MM.1S (cell line): ENCODE results near the gene SFSWAP.

Experiments
- EZH2 ChIP-seq: fragments of 300-600 bp; sonication (generic); optimal IDR thresholded peaks from 2 replicates; pipeline ENCODE3; 2017; ENCODE audit warnings: low read depth, mild to moderate bottlenecking, antibody characterized with exemption, low read length, mixed read lengths
- EZH2phosphoT487 ChIP-seq: fragments of 300-600 bp; sonication (generic); IDR thresholded peaks from 2 replicates; pipeline ENCODE4 v1.6.1; 2018; ENCODE audit warnings: antibody characterized with exemption, low read length
- TF ChIP-seq, protein P1 (sequence below): fragments of 300-600 bp; sonication (generic); IDR thresholded peaks from 2 replicates; pipeline ENCODE4 v1.5.1; 2016; ENCODE audit warnings: antibody characterized with exemption, low read length, mixed read lengths

DNA sequence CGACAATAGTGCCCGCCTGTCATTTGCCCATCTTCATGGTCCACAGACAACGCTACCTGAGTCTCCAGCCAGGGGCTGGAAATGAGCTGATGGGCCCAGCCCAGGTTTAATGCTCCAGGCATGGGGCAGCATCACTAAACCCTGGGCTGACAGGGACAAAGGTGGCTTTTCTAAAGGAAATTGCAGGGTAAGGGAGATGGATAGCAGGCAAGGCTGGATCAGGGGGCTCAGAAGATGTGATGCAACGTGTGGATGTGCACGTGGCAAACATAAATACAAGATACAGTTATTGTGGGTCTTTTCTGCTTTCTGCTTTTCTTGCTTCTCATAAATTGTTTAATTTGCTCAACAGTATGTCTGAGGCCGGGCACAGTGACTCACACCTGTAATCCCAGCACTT is 113.6 kb downstream of the SFSWAP start:
- TF ChIP-seq, protein P1, sequence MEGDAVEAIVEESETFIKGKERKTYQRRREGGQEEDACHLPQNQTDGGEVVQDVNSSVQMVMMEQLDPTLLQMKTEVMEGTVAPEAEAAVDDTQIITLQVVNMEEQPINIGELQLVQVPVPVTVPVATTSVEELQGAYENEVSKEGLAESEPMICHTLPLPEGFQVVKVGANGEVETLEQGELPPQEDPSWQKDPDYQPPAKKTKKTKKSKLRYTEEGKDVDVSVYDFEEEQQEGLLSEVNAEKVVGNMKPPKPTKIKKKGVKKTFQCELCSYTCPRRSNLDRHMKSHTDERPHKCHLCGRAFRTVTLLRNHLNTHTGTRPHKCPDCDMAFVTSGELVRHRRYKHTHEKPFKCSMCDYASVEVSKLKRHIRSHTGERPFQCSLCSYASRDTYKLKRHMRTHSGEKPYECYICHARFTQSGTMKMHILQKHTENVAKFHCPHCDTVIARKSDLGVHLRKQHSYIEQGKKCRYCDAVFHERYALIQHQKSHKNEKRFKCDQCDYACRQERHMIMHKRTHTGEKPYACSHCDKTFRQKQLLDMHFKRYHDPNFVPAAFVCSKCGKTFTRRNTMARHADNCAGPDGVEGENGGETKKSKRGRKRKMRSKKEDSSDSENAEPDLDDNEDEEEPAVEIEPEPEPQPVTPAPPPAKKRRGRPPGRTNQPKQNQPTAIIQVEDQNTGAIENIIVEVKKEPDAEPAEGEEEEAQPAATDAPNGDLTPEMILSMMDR: no peak
- TF ChIP-seq EZH2: no peak
- no peak for TF ChIP-seq EZH2phosphoT487
